ENCODE data around the gene PTCH1.

The PTCH1 gene

GRCh38 chr9:95512709-95513095 is 4.1 kb downstream of the PTCH1 start:
- no peak for DNase-seq (ENCODE audit: low read depth)

- DNase-seq (ENCODE audit: low read depth): peak; percentile 18
Observed at GRCh38 chr9:95511952-95512708, 4.6 kb downstream of the PTCH1 start.

GRCh38 chr9:95511616-95511931 is 5.2 kb downstream of the PTCH1 start:
- DNase-seq (ENCODE audit: low read depth): no peak

DNA sequence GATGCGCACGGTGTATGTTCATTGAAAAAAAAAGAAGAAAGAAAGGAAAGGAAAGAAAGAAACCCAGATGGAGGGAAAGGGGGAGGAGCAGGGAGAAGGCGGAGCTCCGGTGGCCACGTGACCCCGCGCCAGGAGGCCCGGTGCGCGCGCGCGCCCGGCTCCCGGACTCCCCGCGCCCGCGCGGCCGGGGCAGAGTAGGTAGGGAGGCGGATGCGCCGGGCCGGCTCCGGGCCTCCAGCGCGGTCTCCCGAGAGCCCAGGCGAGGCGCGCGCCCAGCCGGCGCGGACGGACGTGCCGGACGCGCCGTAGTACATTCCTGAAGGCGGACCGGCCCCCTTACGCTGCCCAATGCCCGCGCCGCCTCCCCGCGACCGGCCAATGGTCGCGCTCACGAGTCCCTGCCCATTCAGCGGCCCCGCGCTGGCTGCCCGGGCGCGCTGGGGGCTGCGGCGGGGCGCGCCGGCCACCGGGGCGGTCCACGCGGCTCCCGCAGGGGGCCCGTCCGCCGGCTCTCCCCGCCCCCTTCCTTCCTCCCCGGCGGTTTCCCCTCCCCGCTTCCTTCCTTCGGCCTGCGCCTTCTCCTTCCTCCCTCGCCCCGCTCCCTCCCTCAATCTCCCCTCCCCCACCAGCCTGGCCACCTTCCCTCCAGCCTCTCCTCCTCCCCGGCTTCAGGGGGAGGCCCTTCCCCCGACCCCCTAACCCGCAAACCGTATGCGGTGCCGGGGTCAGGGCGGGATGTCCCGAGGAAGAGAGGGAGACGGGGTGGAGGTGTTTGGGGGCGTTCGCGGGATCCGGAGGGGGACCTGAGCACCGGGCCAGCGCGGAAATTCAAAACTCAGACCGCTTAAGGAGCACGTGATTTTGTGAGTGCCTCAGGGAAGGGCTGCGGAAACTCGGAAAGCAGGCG is 5.8 kb downstream of the PTCH1 start:
- peak; percentile 97 for DNase-seq (ENCODE audit: low read depth)

DNA sequence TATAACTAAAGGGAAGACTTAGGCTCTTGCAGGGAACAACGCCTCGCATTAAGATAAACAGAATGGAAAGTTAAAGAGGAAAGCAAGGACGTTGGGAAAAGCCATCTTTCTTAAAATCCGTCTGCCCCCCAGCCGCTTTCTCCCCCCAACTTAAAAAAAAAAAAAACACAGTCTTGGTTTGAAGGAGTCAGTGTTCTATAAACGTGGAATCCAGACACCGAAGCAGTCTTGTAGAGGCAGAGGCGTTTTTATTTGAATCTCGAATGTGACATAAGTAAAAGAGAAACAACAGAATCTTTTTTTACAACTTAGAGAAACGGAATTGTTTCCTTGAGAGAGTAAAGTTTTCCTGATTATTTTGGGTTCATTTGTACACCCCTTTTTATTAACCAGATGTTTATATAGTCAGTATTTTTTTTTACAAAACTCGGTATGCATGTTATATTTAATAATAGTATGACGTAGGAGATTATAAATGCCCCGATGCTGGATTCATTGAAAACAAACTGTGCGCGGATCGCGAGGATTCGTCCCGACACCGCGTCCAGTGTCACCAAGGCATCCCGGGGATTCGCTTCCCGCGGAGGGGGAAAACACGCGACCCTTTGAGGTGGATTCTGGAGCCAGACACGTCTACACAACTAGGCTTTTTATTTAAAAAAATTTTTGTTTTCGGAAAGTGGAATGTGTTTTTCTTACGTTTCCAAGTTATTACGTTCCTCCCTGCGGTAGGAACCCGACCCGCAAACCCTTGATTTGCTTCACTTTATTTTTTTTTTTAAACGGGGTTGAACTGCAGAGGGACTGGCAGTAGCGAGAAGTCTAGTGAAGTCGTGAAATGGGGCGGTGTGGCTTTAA is 6.7 kb downstream of the PTCH1 start:
- peak; percentile 13 for DNase-seq (ENCODE audit: low read depth)

- DNase-seq (ENCODE audit: low read depth): peak; percentile 93
Observed at GRCh38 chr9:95508968-95509850, 7.6 kb downstream of the PTCH1 start.

DNA sequence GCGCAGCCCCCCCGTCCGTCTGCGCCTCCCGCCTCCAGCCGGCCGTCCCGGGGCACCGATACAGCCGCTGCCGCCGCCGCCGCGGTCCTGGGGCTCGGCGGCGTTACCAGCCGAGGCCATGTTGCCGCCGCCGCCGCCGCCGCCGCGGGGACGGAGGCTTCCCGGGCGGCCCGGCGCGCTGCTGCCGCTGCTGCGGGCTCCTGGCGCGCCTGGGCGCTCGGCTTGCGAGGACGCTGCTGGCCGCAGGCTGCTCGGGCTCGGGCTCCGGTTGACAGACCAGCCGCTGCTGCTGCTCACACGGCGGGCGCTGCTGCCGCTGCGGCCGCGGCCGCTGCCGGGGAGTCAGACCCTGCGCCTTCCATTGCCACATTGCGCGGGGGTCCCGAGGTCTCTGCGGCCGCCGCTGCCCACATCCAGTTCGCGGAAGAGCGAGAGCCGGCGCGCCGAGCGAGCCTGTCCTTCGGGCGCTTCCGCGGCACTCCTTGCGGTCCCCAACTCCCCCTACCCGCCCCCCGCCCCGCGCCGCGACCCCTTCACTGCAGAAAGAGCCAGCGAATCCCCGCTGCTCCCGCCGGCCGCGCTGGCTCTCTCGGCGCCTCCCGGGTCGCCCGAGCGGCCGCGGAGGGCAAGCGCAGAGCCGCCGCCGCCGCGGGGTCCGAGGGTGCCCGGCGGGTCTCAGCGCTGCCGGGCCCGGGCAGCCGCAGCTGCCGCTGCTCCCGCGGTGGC is 8.4 kb downstream of the PTCH1 start:
- peak; percentile 64 for DNase-seq (ENCODE audit: low read depth)

DNA sequence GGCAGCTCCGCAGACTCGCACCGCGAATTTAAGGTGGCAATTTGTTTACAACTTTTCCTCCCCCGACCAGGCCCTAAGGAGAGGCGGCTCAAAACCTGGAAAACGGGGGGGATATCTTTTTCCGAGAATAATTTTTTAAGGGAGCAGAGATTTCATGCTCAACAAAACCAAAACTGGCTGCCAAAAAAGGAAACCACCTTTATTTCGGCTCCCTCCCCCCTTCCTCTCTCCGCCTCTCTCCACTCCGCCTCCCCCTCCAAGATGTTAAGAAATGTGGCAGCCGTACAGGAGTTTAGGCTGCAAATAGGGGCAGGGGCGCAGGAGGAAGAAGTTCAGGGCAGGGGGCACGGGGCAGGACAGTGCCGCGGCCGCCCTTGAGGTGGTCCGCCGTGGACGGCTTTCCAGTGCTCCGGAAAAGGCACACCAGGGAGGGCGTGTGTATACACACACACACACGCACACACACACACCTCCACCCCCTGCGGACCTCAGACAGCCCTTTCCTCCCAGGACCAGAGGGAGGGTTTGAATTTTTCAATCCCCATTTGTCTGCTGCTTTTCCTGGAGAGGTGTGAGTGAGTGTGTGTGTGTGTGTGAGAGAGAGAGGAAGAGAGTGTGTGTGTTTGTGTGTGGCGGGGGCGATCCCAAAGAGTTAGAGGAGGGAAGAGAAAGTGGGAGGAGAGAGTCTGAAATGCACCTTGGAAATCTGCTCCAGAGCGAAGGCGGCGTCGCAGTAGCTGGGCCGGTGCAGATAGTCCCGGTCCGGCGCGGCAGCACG is 9.1 kb downstream of the PTCH1 start:
- DNase-seq (ENCODE audit: low read depth): peak; percentile 72

- DNase-seq (ENCODE audit: low read depth): peak; percentile 86
Observed at GRCh38 chr9:95506678-95507463, 9.9 kb downstream of the PTCH1 start.

- peak; percentile 67 for DNase-seq (ENCODE audit: low read depth)
Observed at GRCh38 chr9:95506428-95506677, 10.4 kb downstream of the PTCH1 start.

- peak; percentile 59 for DNase-seq (ENCODE audit: low read depth)
Observed at GRCh38 chr9:95505717-95506427, 10.9 kb downstream of the PTCH1 start.

- no peak for DNase-seq (ENCODE audit: low read depth)
Observed at GRCh38 chr9:95505072-95505716, 11.6 kb downstream of the PTCH1 start.

- DNase-seq (ENCODE audit: low read depth): peak; percentile 24
Observed at GRCh38 chr9:95504053-95504963, 12.5 kb downstream of the PTCH1 start.

GRCh38 chr9:95503369-95503768 is 13.4 kb downstream of the PTCH1 start:
- no peak for DNase-seq (ENCODE audit: low read depth)

DNA sequence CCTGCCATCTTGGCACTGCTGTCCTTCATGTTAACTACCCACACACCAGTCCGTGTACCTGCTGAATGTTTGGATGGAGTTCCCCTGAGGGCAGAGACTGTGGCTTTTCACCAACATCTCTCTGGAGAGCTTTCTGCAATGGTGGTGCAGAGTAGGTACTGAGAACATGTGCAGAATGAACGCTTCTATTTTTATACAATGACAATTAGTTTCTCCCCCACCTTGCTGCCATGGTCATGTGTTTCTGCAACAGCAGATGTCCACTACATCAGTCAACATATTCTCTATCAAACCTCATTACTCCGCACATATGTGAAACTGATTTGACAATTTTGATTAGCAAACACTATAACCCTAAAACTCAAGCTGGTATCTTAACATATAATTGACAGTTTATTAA is 14.5 kb downstream of the PTCH1 start:
- DNase-seq (ENCODE audit: low read depth): no peak

DNA sequence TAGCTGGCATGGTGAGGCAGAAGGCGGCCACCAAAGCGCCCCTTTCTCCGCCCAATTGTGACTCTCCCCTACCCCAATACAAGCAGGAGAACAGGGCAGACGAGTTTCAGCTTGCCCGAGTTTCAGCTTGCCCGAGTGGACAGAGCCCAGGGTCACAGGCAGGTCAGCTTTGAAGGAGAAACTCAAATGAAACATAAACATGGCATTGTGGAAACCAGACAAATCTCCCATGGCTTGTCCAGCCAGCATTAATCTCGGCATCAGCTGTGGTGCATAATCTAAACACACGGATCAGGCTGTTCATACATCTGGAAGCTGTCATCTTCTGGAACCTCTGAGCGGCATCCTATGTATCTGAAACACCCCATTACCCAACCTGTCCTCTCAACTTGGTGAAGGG is 16.9 kb downstream of the PTCH1 start:
- peak; percentile 82 for DNase-seq (ENCODE audit: low read depth)

DNA sequence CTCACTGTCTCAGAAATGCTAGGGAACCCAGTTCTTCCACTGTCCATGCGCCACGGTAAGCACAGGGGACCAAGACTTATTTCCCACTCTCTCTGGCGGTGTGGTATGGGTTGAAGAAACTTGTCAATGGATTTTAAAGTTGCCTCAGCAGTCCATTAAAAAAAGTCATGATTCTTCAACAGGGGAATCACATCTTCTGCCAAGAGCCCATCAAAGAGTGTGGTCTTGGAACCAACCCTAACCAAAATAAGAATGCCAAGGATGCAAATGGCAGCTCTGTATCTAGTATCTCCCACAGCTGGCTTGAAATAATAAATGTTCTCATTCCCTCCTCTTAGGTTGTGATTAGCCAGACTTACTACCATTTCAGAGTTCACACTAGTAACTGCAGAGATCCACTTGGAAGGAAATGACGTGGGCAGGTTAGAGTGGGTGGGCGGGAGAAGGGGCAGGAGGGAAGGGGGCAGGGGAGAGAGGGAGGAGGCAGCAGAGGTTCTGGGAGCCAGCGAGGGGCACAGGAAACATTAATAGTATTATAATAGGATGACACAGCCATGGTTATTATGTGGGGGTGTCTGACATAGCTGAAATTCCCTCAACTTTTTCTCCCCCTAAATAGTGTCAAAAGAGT is 17.6 kb downstream of the PTCH1 start:
- no peak for DNase-seq (ENCODE audit: low read depth)

Data from iris pigment epithelial cell (primary cell).